H1 (cell line): ENCODE data around the gene C3orf18. TPM values are rescaled to one million over a fixed set of nuclear protein-coding genes. Genes with fewer than 3 reads are reported as not detected.

Experiments
- CTCF ChIA-PET: fragments of 300-600 bp; sonication (Branson Sonifier 250); formaldehyde crosslinking; loops from one replicate; lab custom pipeline; 2021; ENCODE audit not compliant: partially characterized antibody; lab: Charles Lee
- POLR2A ChIA-PET: fragments of 300-600 bp; sonication (Branson Sonifier 250); formaldehyde crosslinking; loops from one replicate; lab custom pipeline; 2021; ENCODE audit warnings: inconsistent platforms; ENCODE audit not compliant: partially characterized antibody; lab: Charles Lee
- DNase-seq, 2 experiments: peaks; one replicate each; pipeline versions ENCODE4 v3.0.0 to v3.0.0-alpha.2; 2010 to 2022; ENCODE audit warnings: low spot score in 2 of 2, low read depth in 1 of 2, mixed read lengths in 1 of 2
- FAIRE-seq: peaks from 2 replicates; lab custom pipeline; 2011; peaks lifted over from hg19 to GRCh38; lab: Jason Lieb, UNC
- H2AFZ ChIP-seq: 2 replicates; pipeline ENCODE4 v1.8.1; 2012; ENCODE audit warnings: low read length, inconsistent platforms
- H2AK5ac ChIP-seq: 2 replicates; pipeline ENCODE4 v1.6.1; 2013; ENCODE audit warnings: low read depth, low read length
- H2BK120ac ChIP-seq: replicated peaks from 2 replicates; pipeline ENCODE3; 2013; ENCODE audit warnings: low read depth, low read length, inconsistent platforms
- H2BK12ac ChIP-seq: 2 replicates; pipeline ENCODE4 v1.6.1; 2013; ENCODE audit warnings: low read depth, low read length
- H2BK15ac ChIP-seq: 2 replicates; pipeline ENCODE4 v1.6.1; 2013; ENCODE audit warnings: low read length
- H2BK20ac ChIP-seq: 2 replicates; pipeline ENCODE4 v1.6.1; 2013; ENCODE audit warnings: low read length
- H2BK5ac ChIP-seq: 2 replicates; pipeline ENCODE4 v1.6.1; 2013; ENCODE audit warnings: low read depth, low read length
- H3K14ac ChIP-seq: 2 replicates; pipeline ENCODE4 v1.6.1; 2013; ENCODE audit warnings: inconsistent platforms; ENCODE audit not compliant: insufficient read length
- H3K18ac ChIP-seq: 2 replicates; pipeline ENCODE4 v1.6.1; 2013; ENCODE audit warnings: low read length; ENCODE audit errors: extremely low read depth
- H3K23ac ChIP-seq: 2 replicates; pipeline ENCODE4 v1.6.1; 2013; ENCODE audit warnings: inconsistent platforms; ENCODE audit not compliant: insufficient read length
- H3K23me2 ChIP-seq: 2 replicates; pipeline ENCODE4 v1.6.1; 2013; ENCODE audit warnings: low read depth, low read length
- H3K27ac ChIP-seq: 2 replicates; pipeline ENCODE4 v1.6.1; 2011; ENCODE audit warnings: low read depth, low read length, inconsistent platforms
- H3K27me3 ChIP-seq, 4 experiments: replicated peaks in 1 of 4; 1 replicate in 1 of 4; 2 replicates in 3 of 4; pipeline versions ENCODE4 v1.6.1 to v1.8.1; 2011 to 2013; ENCODE audit warnings: low read length in 3 of 4, mild to moderate bottlenecking in 3 of 4, inconsistent platforms in 2 of 4, mixed read lengths in 2 of 4, moderate library complexity in 1 of 4; ENCODE audit not compliant: control insufficient read depth in 3 of 4, insufficient read depth in 3 of 4; ENCODE audit errors: extremely low read depth in 1 of 4
- H3K36me3 ChIP-seq, 4 experiments: 2 replicates each; pipeline versions ENCODE4 v1.6.1 to v1.8.1; 2011 to 2013; ENCODE audit warnings: mild to moderate bottlenecking in 4 of 4, low read length in 3 of 4, moderate library complexity in 2 of 4, control low read depth in 1 of 4, inconsistent platforms in 1 of 4; ENCODE audit not compliant: insufficient read depth in 4 of 4, control insufficient read depth in 2 of 4
- H3K4ac ChIP-seq: replicated peaks from 2 replicates; pipeline ENCODE3; 2013; ENCODE audit warnings: low read length, low read depth, mixed read lengths, inconsistent platforms; ENCODE audit not compliant: insufficient read length
- H3K4me1 ChIP-seq, 4 experiments: replicated peaks in 1 of 4; 1 replicate in 1 of 4; 2 replicates in 3 of 4; pipeline versions ENCODE4 v1.6.1 to v1.8.1; 2011 to 2013; ENCODE audit warnings: low read length in 3 of 4, inconsistent platforms in 2 of 4, mixed read lengths in 1 of 4; ENCODE audit not compliant: insufficient read depth in 4 of 4, control insufficient read depth in 3 of 4
- H3K4me2 ChIP-seq, 2 experiments: 2 replicates each; pipeline versions ENCODE4 v1.6.1 to v1.8.1; 2011 to 2013; ENCODE audit warnings: low read depth in 2 of 2, low read length in 2 of 2, control low read depth in 1 of 2, inconsistent platforms in 1 of 2, mild to moderate bottlenecking in 1 of 2; ENCODE audit not compliant: insufficient read depth in 1 of 2
- H3K4me3 ChIP-seq, 4 experiments: fragments of 200-600, 300-600 bp in 1 of 4; sonication (generic), shearing (Covaris generic), sonication (Bioruptor Twin) in 1 of 4; 2 replicates each; pipeline versions ENCODE4 v1.5.1 to v1.8.1; 2011 to 2016; ENCODE audit warnings: low read length in 4 of 4, low read depth in 3 of 4, control low read depth in 2 of 4, inconsistent platforms in 2 of 4, mild to moderate bottlenecking in 2 of 4, mixed read lengths in 1 of 4, moderate library complexity in 1 of 4; ENCODE audit not compliant: insufficient read depth in 2 of 4; ENCODE audit errors: extremely low read depth in 1 of 4
- H3K56ac ChIP-seq: replicated peaks from 2 replicates; pipeline ENCODE3; 2013; ENCODE audit warnings: low read depth, mild to moderate bottlenecking, mixed read lengths, low read length, inconsistent platforms; ENCODE audit not compliant: insufficient read length
- H3K79me1 ChIP-seq: 2 replicates; pipeline ENCODE4 v1.6.1; 2013; ENCODE audit warnings: low read depth, low read length, control low read depth
- H3K79me2 ChIP-seq, 2 experiments: 2 replicates each; pipeline versions ENCODE4 v1.6.1 to v1.8.1; 2012 to 2013; ENCODE audit warnings: low read length in 2 of 2, mild to moderate bottlenecking in 2 of 2, inconsistent platforms in 1 of 2; ENCODE audit not compliant: insufficient read depth in 2 of 2, control insufficient read depth in 1 of 2
- H3K9ac ChIP-seq, 4 experiments: replicated peaks in 1 of 4; 1 replicate in 1 of 4; 2 replicates in 3 of 4; pipeline versions ENCODE4 v1.6.1 to v1.8.1; 2011 to 2013; ENCODE audit warnings: low read depth in 3 of 4, low read length in 3 of 4, control low read depth in 2 of 4, mild to moderate bottlenecking in 2 of 4, moderate library complexity in 2 of 4, inconsistent platforms in 1 of 4; ENCODE audit errors: extremely low read depth in 1 of 4
- H3K9me3 ChIP-seq, 2 experiments: 2 replicates each; pipeline versions ENCODE4 v1.6.1 to v1.8.1; 2012 to 2013; ENCODE audit warnings: mild to moderate bottlenecking in 2 of 2, moderate library complexity in 2 of 2, control low read depth in 1 of 2, inconsistent platforms in 1 of 2, low read depth in 1 of 2, low read length in 1 of 2, mixed read lengths in 1 of 2; ENCODE audit not compliant: insufficient read depth in 2 of 2
- H4K20me1 ChIP-seq, 2 experiments: replicated peaks in 1 of 2; 2 replicates each; pipeline versions ENCODE3 to v1.8.1; 2011 to 2013; ENCODE audit warnings: inconsistent platforms in 2 of 2, low read length in 2 of 2, mild to moderate bottlenecking in 1 of 2; ENCODE audit not compliant: insufficient read depth in 2 of 2, control insufficient read depth in 1 of 2
- H4K5ac ChIP-seq: 2 replicates; pipeline ENCODE4 v1.6.1; 2013; ENCODE audit warnings: low read length, low read depth, mixed read lengths, inconsistent platforms; ENCODE audit not compliant: insufficient read length
- H4K8ac ChIP-seq: 2 replicates; pipeline ENCODE4 v1.8.0; 2013; ENCODE audit warnings: mild to moderate bottlenecking, moderate library complexity, low read length, inconsistent platforms; ENCODE audit not compliant: insufficient read depth; ENCODE audit errors: extremely low read depth
- H4K91ac ChIP-seq: replicated peaks from 2 replicates; pipeline ENCODE3; 2013; ENCODE audit warnings: low read length, mixed read lengths, inconsistent platforms; ENCODE audit not compliant: insufficient read length
- BCL11A ChIP-seq, 2 experiments: IDR thresholded peaks; one replicate each; pipeline ENCODE4 v1.6.1; 2011; ENCODE audit warnings: low read depth in 2 of 2, low read length in 2 of 2, mild to moderate bottlenecking in 2 of 2
- CEBPB ChIP-seq: IDR thresholded peaks from 2 replicates; pipeline ENCODE4 v1.6.1; 2012; ENCODE audit warnings: low read depth, low read length
- CHD2 ChIP-seq: IDR thresholded peaks from 2 replicates; pipeline ENCODE4 v1.6.1; 2012; ENCODE audit warnings: low read length, improper control_type of control experiment
- CTBP2 ChIP-seq: IDR thresholded peaks from 2 replicates; pipeline ENCODE4 v1.7.0; 2011; ENCODE audit warnings: borderline replicate concordance, mild to moderate bottlenecking, moderate library complexity, mixed read lengths, low read length; ENCODE audit not compliant: insufficient read depth, insufficient read length
- GABPA ChIP-seq: IDR thresholded peaks from 2 replicates; pipeline ENCODE4 v1.6.1; 2011; ENCODE audit warnings: mild to moderate bottlenecking, low read length, moderate library complexity, borderline replicate concordance; ENCODE audit not compliant: insufficient read depth
- JUN ChIP-seq: IDR thresholded peaks from 2 replicates; pipeline ENCODE4 v1.6.1; 2011; ENCODE audit warnings: low read depth, mild to moderate bottlenecking, improper control_type of control experiment, low read length
- NRF1 ChIP-seq: IDR thresholded peaks from 2 replicates; pipeline ENCODE4 v1.6.1; 2011; ENCODE audit warnings: mild to moderate bottlenecking, low read depth, low read length, improper control_type of control experiment
- SP2 ChIP-seq: IDR thresholded peaks from 2 replicates; pipeline ENCODE4 v1.6.1; 2012; ENCODE audit warnings: mild to moderate bottlenecking, low read length, inconsistent platforms
- TCF12 ChIP-seq: IDR thresholded peaks from 2 replicates; pipeline ENCODE4 v1.6.1; 2011; ENCODE audit warnings: low read depth, mild to moderate bottlenecking, low read length
- WGBS, 2 experiments: shearing (Covaris generic) in 1 of 2; methylation state at CpG; one replicate each; pipeline versions ENCODE4 v1.1.6 to v1.1.7; 2013 to 2015; ENCODE audit warnings: low lambda C conversion rate in 2 of 2, mixed read lengths in 2 of 2, inconsistent platforms in 1 of 2, low coverage in 1 of 2, missing lambda C conversion rate in 1 of 2; ENCODE audit not compliant: insufficient replicate concordance in 2 of 2, insufficient coverage in 1 of 2, insufficient read length in 1 of 2; ENCODE audit errors: extremely low coverage in 1 of 2, missing lambda C conversion rate in 1 of 2; 5-methylcytosine and 5-hydroxymethylcytosine counted together
- polyA plus RNA-seq, 7 experiments: library from polyadenylated mRNA; depleted of rRNA in 3 of 7; stranded (reverse) in 5 of 7; unstranded in 2 of 7; fragments of >200 nt in 5 of 7; fragments of 200-250 nt in 2 of 7; gene quantifications; 1 replicate in 5 of 7; 2 replicates in 1 of 7; 4 replicates in 1 of 7; pipeline versions ENCODE4 v1.2.1 to v1.2.3, GENCODE V29; 2011 to 2013; ENCODE audit warnings: missing spikeins in 2 of 7, mixed read lengths in 2 of 7
- total RNA-seq: library from RNA; stranded (reverse); fragmentation: NEBNext Ultra II Directional; extraction: Animal tissue kit (Norgen Biotek cat#: 25700); gene quantifications from 2 replicates; pipeline ENCODE4 v1.2.1, GENCODE V29; 2021
- TF ChIP-seq, protein P1 (sequence below): IDR thresholded peaks from 2 replicates; pipeline ENCODE4 v1.6.1; 2011; ENCODE audit warnings: low read length, improper control_type of control experiment

Gene C3orf18
- total and polyA plus RNA-seq, 2 of the 8 experiments (the other 6 are each of a cell fraction or from before 2014, with no cell fraction given) = 7.5 to 15.0 TPM

DNA sequence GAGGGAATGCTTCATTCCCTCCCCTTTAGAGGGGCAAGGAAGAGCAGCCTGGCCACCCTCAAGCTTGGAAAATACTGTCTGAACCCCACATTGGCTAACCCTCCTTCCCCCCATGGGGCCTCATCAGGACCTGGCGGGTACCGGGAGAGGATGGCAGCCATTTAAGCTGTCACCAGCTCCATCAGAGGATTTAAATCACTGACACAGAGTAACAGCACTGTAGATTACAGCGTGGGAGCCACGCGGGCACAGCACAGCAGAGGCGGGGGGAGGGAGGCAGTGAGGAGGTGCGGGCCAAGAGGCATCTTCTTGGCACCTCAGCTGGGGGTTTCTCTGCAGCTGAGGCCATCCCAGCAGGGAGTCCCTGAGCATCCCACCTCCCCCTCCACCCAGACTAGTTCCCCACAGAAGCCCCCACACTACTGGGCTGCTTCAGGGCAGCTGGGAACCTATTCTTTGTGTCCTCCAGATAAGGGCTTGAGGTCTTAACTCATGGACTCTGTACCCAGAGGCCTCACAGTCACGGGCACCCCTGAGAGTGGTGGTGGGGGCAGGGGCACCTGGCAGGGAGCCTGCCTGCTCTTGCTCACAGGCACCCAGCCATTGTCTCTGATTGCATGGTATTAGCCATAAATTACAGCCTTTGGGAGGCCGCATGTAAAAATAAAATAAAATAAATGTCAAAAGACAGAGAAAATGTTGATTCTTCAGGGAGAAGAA is 42.2 kb downstream of the C3orf18 start:
- Histone ChIP-seq H2AK5ac (peak overlapping the region; percentile 2; the same call in 1 of the 2 replicates), H3K23ac (no peak overlapping the region), H3K4me2 (no peak overlapping the region), H4K5ac (no peak overlapping the region), H3K56ac (no peak overlapping the region), H2BK5ac (no peak overlapping the region; the same call in 1 of the 2 replicates), H3K79me2 (no peaks in the 10 kb centered on the region), H4K20me1 (no peaks in the 10 kb centered on the region), H3K27ac (no peak overlapping the region), H2BK12ac (0 out of 2 replicates have a peak overlapping the region, but pooled peaks have one; percentile 53), H3K4ac (no peak overlapping the region), H3K9me3 (no peaks in the 10 kb centered on the region), H2AFZ (no peak overlapping the region), H3K9ac (no peak overlapping the region), H3K79me1 (no peaks in the 10 kb centered on the region), H3K23me2 (no peaks in the 10 kb centered on the region; the same call in 1 of the 2 replicates), H2BK120ac (no peak overlapping the region), H4K8ac (no peak overlapping the region), H3K4me3 (no peak overlapping the region), H3K27me3 (peaks cover 0 to 6% (median 1%) of the 10 kb centered on the region in 4 experiments; a peak in 3 of 7 replicates), H3K4me1 (peaks cover 3 to 39% (median 23%) of the 10 kb centered on the region in 4 experiments), H2BK20ac (no peak overlapping the region; the same call in 1 of the 2 replicates), H2BK15ac (0 out of 2 replicates have a peak overlapping the region, but pooled peaks have one; percentile 19), H3K18ac (no peak overlapping the region), H3K14ac (no peak overlapping the region), H3K36me3 (no peaks in the 10 kb centered on the region), H4K91ac (peak overlapping the region; percentile 46)
- FAIRE-seq (no peak), DNase-seq (no peak)
- CTCF ChIA-PET = interaction anchor here (0.9 to 9.1 kb wide), 8 partner anchors 8 to 145 kb away, joined by 3 to 129 read pairs (median 6); no protein-coding TSS in a partner anchor
- POLR2A ChIA-PET = interaction anchor here (1.0 kb wide), 1 partner anchor 130 kb away, joined by 3 read pairs; no protein-coding TSS in a partner anchor
- 81% methylated on average over 7 of the region's 9 CpGs; no CpG with 5 or more reads in 1 of the 2 experiments for WGBS, 2 experiments
- TF ChIP-seq TCF12 = no peak
- TF ChIP-seq JUN = no peak
- TF ChIP-seq CHD2 = no peak
- TF ChIP-seq, protein P1, sequence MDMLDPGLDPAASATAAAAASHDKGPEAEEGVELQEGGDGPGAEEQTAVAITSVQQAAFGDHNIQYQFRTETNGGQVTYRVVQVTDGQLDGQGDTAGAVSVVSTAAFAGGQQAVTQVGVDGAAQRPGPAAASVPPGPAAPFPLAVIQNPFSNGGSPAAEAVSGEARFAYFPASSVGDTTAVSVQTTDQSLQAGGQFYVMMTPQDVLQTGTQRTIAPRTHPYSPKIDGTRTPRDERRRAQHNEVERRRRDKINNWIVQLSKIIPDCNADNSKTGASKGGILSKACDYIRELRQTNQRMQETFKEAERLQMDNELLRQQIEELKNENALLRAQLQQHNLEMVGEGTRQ = no peak
- TF ChIP-seq CTBP2 = no peak
- no peak for TF ChIP-seq SP2
- TF ChIP-seq NRF1 = no peak
- TF ChIP-seq CEBPB = no peak
- no peak for TF ChIP-seq GABPA
- TF ChIP-seq BCL11A (IDR thresholded peaks at IDR 0.05; ENCODE audit: low read depth in 2 of 2, low read length in 2 of 2) = no peak
